IMR-90 (cell line): ENCODE results near the gene ECM1. TPM values are rescaled to one million over a fixed set of nuclear protein-coding genes. Genes with fewer than 3 reads are reported as not detected.

Experiments
- ATAC-seq: fragments of 200-7000 bp; cut with Tn5 transposase; 2 replicates; pipeline ENCODE4 v1.9.1; 2020; ENCODE audit warnings: low read depth, mild to moderate bottlenecking, moderate library complexity
- BruUV-seq: library from RNA; stranded (reverse); fragments of 400-500 nt; replicated peaks from 2 replicates; lab custom pipeline; 2021; lab: Mats Ljungman, UMichigan
- CTCF ChIA-PET: fragments of 300-600 bp; formaldehyde crosslinking; extraction: SDS; loops from one replicate; lab custom pipeline; 2021; ENCODE audit warnings: antibody characterized with exemption; lab: Yijun Ruan, JAX
- POLR2A ChIA-PET: fragments of 300-600 bp; sonication (Branson Sonifier 250); formaldehyde crosslinking; loops from one replicate; lab custom pipeline; 2022; ENCODE audit warnings: antibody characterized with exemption; ENCODE audit not compliant: unreplicated experiment; lab: Charles Lee
- DNase-seq: peaks from one replicate; pipeline ENCODE4 v3.0.0; 2013
- H2AFZ ChIP-seq: replicated peaks from 2 replicates; pipeline ENCODE3; 2013; ENCODE audit warnings: low read length, mild to moderate bottlenecking; ENCODE audit not compliant: poor library complexity
- H2AK5ac ChIP-seq: 2 replicates; pipeline ENCODE4 v1.6.1; 2013; ENCODE audit warnings: low read depth, low read length, inconsistent platforms
- H2AK9ac ChIP-seq: replicated peaks from 2 replicates; pipeline ENCODE3; 2013; ENCODE audit warnings: mild to moderate bottlenecking, low read depth, low read length, moderate library complexity; ENCODE audit not compliant: poor library complexity
- H2BK120ac ChIP-seq: 2 replicates; pipeline ENCODE4 v1.6.1; 2013; ENCODE audit warnings: low read depth, low read length, inconsistent platforms
- H2BK15ac ChIP-seq: 3 replicates; pipeline ENCODE4 v1.6.1; 2013; ENCODE audit warnings: low read depth, low read length, inconsistent platforms
- H2BK20ac ChIP-seq: 2 replicates; pipeline ENCODE4 v1.6.1; 2013; ENCODE audit warnings: low read depth, mild to moderate bottlenecking, inconsistent platforms, low read length, moderate library complexity
- H2BK5ac ChIP-seq: 2 replicates; pipeline ENCODE4 v1.6.1; 2013; ENCODE audit warnings: mild to moderate bottlenecking, low read depth, low read length, inconsistent platforms; ENCODE audit not compliant: poor library complexity, severe bottlenecking
- H3K14ac ChIP-seq: replicated peaks from 2 replicates; pipeline ENCODE4 v1.6.1; 2013; ENCODE audit warnings: low read depth, low read length, inconsistent platforms
- H3K18ac ChIP-seq: 2 replicates; pipeline ENCODE4 v1.6.1; 2013; ENCODE audit warnings: low read depth, low read length, control low read depth
- H3K23ac ChIP-seq: 2 replicates; pipeline ENCODE4 v1.6.1; 2013; ENCODE audit warnings: low read depth, low read length, inconsistent platforms
- H3K27ac ChIP-seq: 2 replicates; pipeline ENCODE4 v1.5.1; 2013; ENCODE audit warnings: mild to moderate bottlenecking, control low read depth, low read length; ENCODE audit not compliant: insufficient read depth
- H3K27me3 ChIP-seq: 2 replicates; pipeline ENCODE4 v1.6.1; 2013; ENCODE audit warnings: low read length; ENCODE audit not compliant: control insufficient read depth, insufficient read depth
- H3K36me3 ChIP-seq: 2 replicates; pipeline ENCODE4 v1.6.1; 2013; ENCODE audit warnings: low read length, mixed read lengths; ENCODE audit not compliant: control insufficient read depth, insufficient read depth
- H3K4ac ChIP-seq: 2 replicates; pipeline ENCODE4 v1.6.1; 2013; ENCODE audit warnings: low read depth, low read length, inconsistent platforms
- H3K4me1 ChIP-seq: 2 replicates; pipeline ENCODE4 v1.6.1; 2013; ENCODE audit warnings: low read length, mixed read lengths; ENCODE audit not compliant: control insufficient read depth, insufficient read depth
- H3K4me2 ChIP-seq: 2 replicates; pipeline ENCODE4 v1.6.1; 2013; ENCODE audit warnings: low read depth, mild to moderate bottlenecking, control low read depth, low read length, moderate library complexity
- H3K4me3 ChIP-seq: 2 replicates; pipeline ENCODE4 v1.5.1; 2013; ENCODE audit warnings: low read depth, mild to moderate bottlenecking, control low read depth, low read length, moderate library complexity; ENCODE audit not compliant: insufficient read depth
- H3K56ac ChIP-seq: 2 replicates; pipeline ENCODE4 v1.6.1; 2013; ENCODE audit warnings: low read length, inconsistent platforms; ENCODE audit not compliant: insufficient read depth; ENCODE audit errors: extremely low read depth
- H3K79me1 ChIP-seq, 2 experiments: 2 replicates each; pipeline ENCODE4 v1.6.1; 2013; ENCODE audit warnings: low read length in 2 of 2, inconsistent platforms in 1 of 2, low read depth in 1 of 2
- H3K9ac ChIP-seq: 2 replicates; pipeline ENCODE4 v1.6.1; 2013; ENCODE audit warnings: low read depth, low read length, control low read depth
- H3K9me1 ChIP-seq: 2 replicates; pipeline ENCODE4 v1.6.1; 2013; ENCODE audit warnings: low read length, inconsistent platforms; ENCODE audit not compliant: insufficient read depth
- H3K9me3 ChIP-seq: 2 replicates; pipeline ENCODE4 v1.6.1; 2013; ENCODE audit warnings: low read length; ENCODE audit not compliant: control insufficient read depth, insufficient read depth
- H4K20me1 ChIP-seq: 2 replicates; pipeline ENCODE4 v1.6.1; 2013; ENCODE audit warnings: low read length, inconsistent platforms; ENCODE audit not compliant: insufficient read depth
- H4K5ac ChIP-seq: 2 replicates; pipeline ENCODE4 v1.6.1; 2013; ENCODE audit warnings: mild to moderate bottlenecking, low read depth, low read length, control low read depth
- H4K8ac ChIP-seq, 2 experiments: 2 replicates each; pipeline ENCODE4 v1.6.1; 2013; ENCODE audit warnings: low read depth in 2 of 2, low read length in 2 of 2, control low read depth in 1 of 2, inconsistent platforms in 1 of 2
- H4K91ac ChIP-seq: 2 replicates; pipeline ENCODE4 v1.6.1; 2013; ENCODE audit warnings: low read depth, low read length, inconsistent platforms; ENCODE audit not compliant: insufficient read depth
- CEBPB ChIP-seq: IDR thresholded peaks from 2 replicates; pipeline ENCODE4 v1.6.1; 2012; ENCODE audit warnings: low read depth, low read length, improper control_type of control experiment
- CHD1 ChIP-seq: IDR thresholded peaks from 2 replicates; pipeline ENCODE4 v1.6.1; 2012; ENCODE audit warnings: low read depth, low read length, improper control_type of control experiment
- FOS ChIP-seq: fragments of 150-350 bp; IDR thresholded peaks from 2 replicates; pipeline ENCODE4 v1.6.1; 2016; ENCODE audit warnings: low read depth, low read length
- NFE2L2 ChIP-seq: fragments of 150-350 bp; IDR thresholded peaks from 2 replicates; pipeline ENCODE4 v1.6.1; 2016; ENCODE audit warnings: low read depth, mild to moderate bottlenecking, low read length
- POLR2A ChIP-seq: IDR thresholded peaks from 2 replicates; pipeline ENCODE4 v1.6.1; 2012; ENCODE audit warnings: mild to moderate bottlenecking, low read depth, low read length
- SMC3 ChIP-seq: fragments of 150-350 bp; IDR thresholded peaks from 2 replicates; pipeline ENCODE4 v1.6.1; 2016; ENCODE audit warnings: low read depth, mild to moderate bottlenecking, antibody characterized with exemption, low read length, moderate library complexity
- WGBS, 2 experiments: methylation state at CpG; one replicate each; pipeline versions ENCODE4 v1.1.5 to v1.1.7; 2013; ENCODE audit warnings: missing lambda C conversion rate in 2 of 2; ENCODE audit not compliant: insufficient read length in 1 of 2; ENCODE audit errors: extremely low coverage in 2 of 2; 5-methylcytosine and 5-hydroxymethylcytosine counted together
- dilution Hi-C: fragments of 300-500 bp; cut with HindIII; formaldehyde crosslinking; loops from one replicate; pipeline ENCODE4 v1.14.3; 2018; ENCODE audit warnings: low sequenced_read_pairs; ENCODE audit not compliant: unreplicated experiment
- in situ Hi-C: fragments of 300-500 bp; cut with MboI; formaldehyde crosslinking; loops from 3 replicates; pipeline ENCODE4 v1.14.3; 2019; ENCODE audit warnings: low sequenced_read_pairs, inconsistent platforms, mixed read lengths
- intact Hi-C: fragments of 100-400 bp; cut with micrococcal nuclease; formaldehyde crosslinking; loops from 2 replicates; pipeline ENCODE4 v1.10.0; 2022
- polyA plus RNA-seq, 3 experiments: library from polyadenylated mRNA; depleted of rRNA; stranded (reverse); fragments of >200 nt; gene quantifications; 2 replicates each; pipeline ENCODE4 v1.2.3, GENCODE V29; 2012; ENCODE audit warnings: low replicate concordance in 1 of 3
- total RNA-seq: library from RNA; depleted of rRNA; stranded (reverse); fragments of >200 nt; gene quantifications from 2 replicates; pipeline ENCODE4 v1.2.3, GENCODE V29; 2012
- TF ChIP-seq, protein P1 (sequence below): fragments of 150-350 bp; IDR thresholded peaks from 2 replicates; pipeline ENCODE4 v1.6.1; 2016; ENCODE audit warnings: low read depth, mild to moderate bottlenecking, low read length, moderate library complexity, borderline replicate concordance

ECM1 gene
- total and polyA plus RNA-seq, 2 of the 4 experiments (the other 2 are of a cell fraction), result 20.1 to 230 TPM

DNA sequence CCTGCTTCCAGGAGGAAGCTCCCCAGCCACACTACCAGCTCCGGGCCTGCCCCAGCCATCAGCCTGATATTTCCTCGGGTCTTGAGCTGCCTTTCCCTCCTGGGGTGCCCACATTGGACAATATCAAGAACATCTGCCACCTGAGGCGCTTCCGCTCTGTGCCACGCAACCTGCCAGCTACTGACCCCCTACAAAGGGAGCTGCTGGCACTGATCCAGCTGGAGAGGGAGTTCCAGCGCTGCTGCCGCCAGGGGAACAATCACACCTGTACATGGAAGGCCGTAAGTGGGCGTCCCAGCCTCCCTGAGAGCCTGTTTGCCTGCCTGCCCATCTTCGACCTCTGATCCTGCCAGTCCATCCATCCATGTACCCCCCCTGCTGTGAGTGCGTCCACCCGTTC, 3.6 kb downstream of the ECM1 start:
- POLR2A ChIA-PET, result no interaction called here
- Histone ChIP-seq H2AK9ac (peak overlapping the region; percentile 31), H2BK15ac (no peak overlapping the region), H3K4me1 (peaks cover 22% of the 10 kb centered on the region), H3K18ac (no peak overlapping the region), H3K14ac (no peak overlapping the region), H4K20me1 (no peaks in the 10 kb centered on the region), H2AK5ac (no peak overlapping the region), H3K4me3 (no peak overlapping the region), H2BK5ac (no peak overlapping the region), H4K8ac (no peak overlapping the region), H4K91ac (no peak overlapping the region; the same call in 1 of the 2 replicates), H3K9me1 (peaks cover 33% of the 10 kb centered on the region), H3K4ac (no peak overlapping the region; the same call in 1 of the 2 replicates), H3K56ac (no peak overlapping the region), H2AFZ (peak overlapping the region; percentile 16), H3K36me3 (peaks cover 31% of the 10 kb centered on the region), H3K9ac (no peak overlapping the region), H3K27me3 (no peaks in the 10 kb centered on the region), H3K79me1 (peaks cover 26 to 71% of the 10 kb centered on the region in 2 experiments), H3K4me2 (no peak overlapping the region), H2BK20ac (no peak overlapping the region), H3K9me3 (no peaks in the 10 kb centered on the region), H2BK120ac (no peak overlapping the region), H4K5ac (no peak overlapping the region), H3K27ac (no peak overlapping the region), H3K23ac (no peak overlapping the region)
- no peak for DNase-seq
- CTCF ChIA-PET, result no interaction called here
- in situ Hi-C loops, result no loop called here
- no TSS peak for BruUV-seq
- TF ChIP-seq POLR2A (no peak), NFE2L2 (no peak), CEBPB (no peak), CHD1 (no peak), FOS (no peak), SMC3 (no peak)
- TF ChIP-seq, protein P1, sequence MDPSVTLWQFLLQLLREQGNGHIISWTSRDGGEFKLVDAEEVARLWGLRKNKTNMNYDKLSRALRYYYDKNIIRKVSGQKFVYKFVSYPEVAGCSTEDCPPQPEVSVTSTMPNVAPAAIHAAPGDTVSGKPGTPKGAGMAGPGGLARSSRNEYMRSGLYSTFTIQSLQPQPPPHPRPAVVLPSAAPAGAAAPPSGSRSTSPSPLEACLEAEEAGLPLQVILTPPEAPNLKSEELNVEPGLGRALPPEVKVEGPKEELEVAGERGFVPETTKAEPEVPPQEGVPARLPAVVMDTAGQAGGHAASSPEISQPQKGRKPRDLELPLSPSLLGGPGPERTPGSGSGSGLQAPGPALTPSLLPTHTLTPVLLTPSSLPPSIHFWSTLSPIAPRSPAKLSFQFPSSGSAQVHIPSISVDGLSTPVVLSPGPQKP, result no peak
- intact Hi-C loops, result no loop called here
- WGBS, 2 experiments, result 92% methylated on average over 5 of the region's 12 CpGs; no CpG with 5 or more reads in 1 of the 2 experiments
- dilution Hi-C loops, result no loop called here
- no peak for ATAC-seq
